CD1c-positive myeloid dendritic cell (primary cell): Measurements from ENCODE around the gene OTOP3.

Experiments
- DNase-seq: peaks from one replicate; pipeline ENCODE4 v3.0.0-alpha.2; 2016; ENCODE audit errors: extremely low spot score

OTOP3 gene

GRCh38 chr17:74939534-74939933 lies 3.8 kb downstream of the OTOP3 start:
- DNase-seq = no peak

- no peak for DNase-seq
Observed at GRCh38 chr17:74941128-74941725, 5.5 kb downstream of the OTOP3 start.

- no peak for DNase-seq
Observed at GRCh38 chr17:74943808-74944522, 8.3 kb downstream of the OTOP3 start.

GRCh38 chr17:74945543-74945942 lies 9.8 kb downstream of the OTOP3 start:
- no peak for DNase-seq

- no peak for DNase-seq
Observed at GRCh38 chr17:74946641-74947040, 10.9 kb downstream of the OTOP3 start.

GRCh38 chr17:74947041-74947754 lies 11.5 kb downstream of the OTOP3 start:
- DNase-seq = no peak

- DNase-seq = no peak
Observed at GRCh38 chr17:74949455-74950115, 13.9 kb downstream of the OTOP3 start.

GRCh38 chr17:74950207-74950606 lies 14.5 kb downstream of the OTOP3 start:
- no peak for DNase-seq

- DNase-seq = no peak
Observed at GRCh38 chr17:74951065-74951464, 15.4 kb downstream of the OTOP3 start.

- DNase-seq = no peak
Observed at GRCh38 chr17:74951680-74952421, 16.2 kb downstream of the OTOP3 start.

- no peak for DNase-seq
Observed at GRCh38 chr17:74952431-74953133, 16.9 kb downstream of the OTOP3 start.

GRCh38 chr17:74953134-74953687 lies 17.5 kb downstream of the OTOP3 start:
- no peak for DNase-seq

GRCh38 chr17:74954115-74954514 lies 18.4 kb downstream of the OTOP3 start:
- DNase-seq = no peak

- DNase-seq = no peak
Observed at GRCh38 chr17:74954665-74955421, 19.1 kb downstream of the OTOP3 start.

- no peak for DNase-seq
Observed at GRCh38 chr17:74956093-74956492, 20.4 kb downstream of the OTOP3 start.

- DNase-seq = peak; percentile 75
Observed at GRCh38 chr17:74957935-74958740, 22.4 kb downstream of the OTOP3 start.

GRCh38 chr17:74959826-74960515 lies 24.3 kb downstream of the OTOP3 start:
- no peak for DNase-seq

GRCh38 chr17:74960570-74961342 lies 25.1 kb downstream of the OTOP3 start:
- peak; percentile 25 for DNase-seq
